Endothelial cell of umbilical vein (primary cell): ENCODE data around the gene GALNT13. TPM values are rescaled to one million over a fixed set of nuclear protein-coding genes. Genes with fewer than 3 reads are reported as not detected.

ENCODE experiments used
- BruUV-seq: library from RNA; stranded (reverse); fragments of 400-500 nt; replicated peaks from 2 replicates; lab custom pipeline; 2021; lab: Mats Ljungman, UMichigan
- CTCF ChIA-PET: fragments of 300-600, 350-600 bp; sonication (Branson Sonifier 250); formaldehyde crosslinking; loops from one replicate; lab custom pipeline; 2021; ENCODE audit warnings: antibody characterized with exemption, inconsistent platforms; lab: Charles Lee
- POLR2A ChIA-PET: fragments of 300-600, 350-600 bp; sonication (Branson Sonifier 250); formaldehyde crosslinking; loops from one replicate; lab custom pipeline; 2021; ENCODE audit warnings: antibody characterized with exemption, inconsistent platforms; lab: Charles Lee
- DNase-seq: peaks from one replicate; pipeline ENCODE4 v3.0.0-alpha.2; 2011; ENCODE audit warnings: low read depth, low spot score
- FAIRE-seq: peaks from 2 replicates; lab custom pipeline; 2011; peaks lifted over from hg19 to GRCh38; lab: Jason Lieb, UNC
- H2AFZ ChIP-seq: 2 replicates; pipeline ENCODE4 v1.6.0; 2012; ENCODE audit warnings: low read depth, low read length, control low read depth, inconsistent platforms
- H3K27ac ChIP-seq: 2 replicates; pipeline ENCODE4 v1.5.1; 2011; ENCODE audit warnings: low read depth, mild to moderate bottlenecking, control low read depth, low read length, moderate library complexity; ENCODE audit not compliant: insufficient read depth
- H3K27me3 ChIP-seq, 2 experiments: 2 replicates each; pipeline versions ENCODE4 v1.6.0 to v1.6.1; 2011; ENCODE audit warnings: low read length in 2 of 2, mixed read lengths in 1 of 2; ENCODE audit not compliant: control insufficient read depth in 2 of 2, insufficient read depth in 2 of 2
- H3K36me3 ChIP-seq, 2 experiments: 2 replicates in 1 of 2; 3 replicates in 1 of 2; pipeline ENCODE4 v1.5.1; 2011; ENCODE audit warnings: low read length in 2 of 2, mild to moderate bottlenecking in 1 of 2, moderate library complexity in 1 of 2; ENCODE audit not compliant: control insufficient read depth in 2 of 2, insufficient read depth in 2 of 2; ENCODE audit errors: extremely low read depth in 1 of 2
- H3K4me1 ChIP-seq: 3 replicates; pipeline ENCODE4 v1.5.1; 2011; ENCODE audit warnings: mild to moderate bottlenecking, low read length; ENCODE audit not compliant: control insufficient read depth, insufficient read depth; ENCODE audit errors: extremely low read depth
- H3K4me2 ChIP-seq: 2 replicates; pipeline ENCODE4 v1.6.1; 2011; ENCODE audit warnings: low read length, control low read depth, mixed read lengths; ENCODE audit not compliant: insufficient read depth
- H3K4me3 ChIP-seq, 3 experiments: fragments of 200-600 bp in 1 of 3; sonication (generic), shearing (Covaris generic) in 1 of 3; replicated peaks in 1 of 3; 2 replicates each; pipeline ENCODE4 v1.5.1; 2011 to 2016; ENCODE audit warnings: control low read depth in 3 of 3, low read length in 3 of 3, mild to moderate bottlenecking in 2 of 3, inconsistent platforms in 1 of 3, low read depth in 1 of 3, moderate library complexity in 1 of 3; ENCODE audit not compliant: insufficient read depth in 1 of 3
- H3K79me2 ChIP-seq: 2 replicates; pipeline ENCODE4 v1.6.0; 2012; ENCODE audit warnings: low read length, inconsistent platforms; ENCODE audit not compliant: control insufficient read depth, insufficient read depth
- H3K9ac ChIP-seq: replicated peaks from 2 replicates; pipeline ENCODE3; 2011; ENCODE audit warnings: low read length, control low read depth; ENCODE audit not compliant: insufficient read depth; ENCODE audit errors: extremely low read depth
- H3K9me1 ChIP-seq: replicated peaks from 3 replicates; pipeline ENCODE4 v1.6.0; 2011; ENCODE audit warnings: mild to moderate bottlenecking, low read length; ENCODE audit not compliant: control insufficient read depth, insufficient read depth; ENCODE audit errors: extremely low read depth
- H3K9me3 ChIP-seq: replicated peaks from 2 replicates; pipeline ENCODE4 v1.5.1; 2012; ENCODE audit warnings: low read length, inconsistent platforms; ENCODE audit not compliant: control insufficient read depth, insufficient read depth
- H4K20me1 ChIP-seq: replicated peaks from 2 replicates; pipeline ENCODE3; 2011; ENCODE audit warnings: mild to moderate bottlenecking, low read length; ENCODE audit not compliant: control insufficient read depth, insufficient read depth; ENCODE audit errors: extremely low read depth
- CTCF ChIP-seq, 2 donors: IDR thresholded peaks; 1 replicate in 1 of 2; 2 replicates in 1 of 2; pipeline ENCODE4 v1.5.1; 2011; ENCODE audit warnings: low read length in 2 of 2, mild to moderate bottlenecking in 2 of 2, moderate library complexity in 2 of 2, control low read depth in 1 of 2, inconsistent platforms in 1 of 2, low read depth in 1 of 2; ENCODE audit not compliant: insufficient read depth in 1 of 2; ENCODE audit errors: extremely low read depth in 1 of 2
- EZH2 ChIP-seq: IDR thresholded peaks from 2 replicates; pipeline ENCODE4 v1.6.1; 2012; ENCODE audit warnings: borderline replicate concordance, low read depth, mild to moderate bottlenecking, moderate library complexity, low read length, inconsistent platforms; ENCODE audit not compliant: severe bottlenecking
- FOS ChIP-seq: IDR thresholded peaks from 2 replicates; pipeline ENCODE4 v1.6.1; 2011; ENCODE audit warnings: mild to moderate bottlenecking, low read length, moderate library complexity, borderline replicate concordance; ENCODE audit not compliant: insufficient read depth
- GATA2 ChIP-seq: IDR thresholded peaks from 2 replicates; pipeline ENCODE4 v1.7.0; 2011; ENCODE audit warnings: low read depth, mild to moderate bottlenecking, moderate library complexity, mixed read lengths, low read length; ENCODE audit not compliant: insufficient read length, insufficient read depth
- JUN ChIP-seq: IDR thresholded peaks from 2 replicates; pipeline ENCODE4 v1.6.1; 2011; ENCODE audit warnings: borderline replicate concordance, low read depth; ENCODE audit not compliant: insufficient read length, insufficient read depth
- MAX ChIP-seq: IDR thresholded peaks from 2 replicates; pipeline ENCODE4 v1.6.1; 2011; ENCODE audit not compliant: insufficient read depth, insufficient read length
- MYC ChIP-seq: IDR thresholded peaks from one replicate; pipeline ENCODE4 v1.6.1; 2011; ENCODE audit warnings: mild to moderate bottlenecking, low read depth, low read length
- POLR2A ChIP-seq: IDR thresholded peaks from 2 replicates; pipeline ENCODE4 v1.6.1; 2012; ENCODE audit warnings: low read depth, mild to moderate bottlenecking, control low read depth, low read length
- POLR2AphosphoS5 ChIP-seq: IDR thresholded peaks from 2 replicates; pipeline ENCODE4 v1.6.1; 2012; ENCODE audit warnings: low read depth, mild to moderate bottlenecking, control low read depth, low read length, moderate library complexity; ENCODE audit not compliant: insufficient read depth
- dilution Hi-C: fragments of 300-500 bp; cut with MboI; formaldehyde crosslinking; loops from one replicate; pipeline ENCODE4 v1.15.0; 2019; ENCODE audit warnings: low sequenced_read_pairs; ENCODE audit not compliant: extremely low pct_ligation_motif_present
- intact Hi-C: fragments of 100-400 bp; cut with micrococcal nuclease; formaldehyde crosslinking; loops from one replicate; pipeline ENCODE4 v1.10.0; 2022
- polyA plus RNA-seq, 4 experiments: library from polyadenylated mRNA; depleted of rRNA in 3 of 4; stranded (reverse) in 3 of 4; unstranded in 1 of 4; fragments of >200 nt; gene quantifications; 2 replicates each; pipeline versions ENCODE4 v1.2.1 to v1.2.3, GENCODE V29; 2011 to 2012; ENCODE audit warnings: missing spikeins in 1 of 4
- total RNA-seq: library from RNA; stranded (reverse); gene quantifications from 2 replicates; pipeline ENCODE4 v1.2.3, GENCODE V29; 2021

Gene GALNT13
- total and polyA plus RNA-seq, 2 donors (not counting 3 experiments of a cell fraction or from before 2014, with no cell fraction given), result 0.06 TPM; not detected in 1

GRCh38 chr2:154439156-154439555 is 567.4 kb downstream of the GALNT13 start:
- Histone ChIP-seq H3K4me3 (no peak overlapping the region), H3K4me1 (no peaks in the 10 kb centered on the region), H3K4me2 (no peak overlapping the region), H4K20me1 (no peaks in the 10 kb centered on the region), H2AFZ (no peak overlapping the region), H3K36me3 (no peaks in the 10 kb centered on the region), H3K27me3 (no peaks in the 10 kb centered on the region), H3K79me2 (no peaks in the 10 kb centered on the region), H3K27ac (no peak overlapping the region), H3K9me3 (no peaks in the 10 kb centered on the region), H3K9me1 (no peaks in the 10 kb centered on the region), H3K9ac (no peak overlapping the region)
- DNase-seq (no peak), FAIRE-seq (peak; percentile 72)
- BruUV-seq, result no TSS peak
- POLR2A ChIA-PET, result no interaction called here
- CTCF ChIA-PET, result interaction anchor here (0.5 to 2.3 kb wide), 6 partner anchors 10 to 1484 kb away, joined by 3 to 18 read pairs (median 6); no protein-coding TSS in a partner anchor
- dilution Hi-C loops (no loop called here), intact Hi-C loops (no loop called here)
- TF ChIP-seq MAX, result no peak

- Histone ChIP-seq H4K20me1 (no peaks in the 10 kb centered on the region), H3K4me1 (no peaks in the 10 kb centered on the region), H3K9ac (no peak overlapping the region), H3K79me2 (no peaks in the 10 kb centered on the region), H2AFZ (no peak overlapping the region), H3K4me2 (no peak overlapping the region), H3K4me3 (no peak overlapping the region), H3K9me3 (no peaks in the 10 kb centered on the region), H3K9me1 (no peaks in the 10 kb centered on the region), H3K36me3 (no peaks in the 10 kb centered on the region), H3K27me3 (no peaks in the 10 kb centered on the region), H3K27ac (no peak overlapping the region)
- intact Hi-C loops (no loop called here), dilution Hi-C loops (no loop called here)
- ChIA-PET CTCF (no interaction called here), POLR2A (no interaction called here)
- DNase-seq (no peak), FAIRE-seq (no peak)
- no TSS peak for BruUV-seq
- TF ChIP-seq POLR2A (no peak), POLR2AphosphoS5 (no peak), JUN (no peak), CTCF (IDR thresholded peaks at IDR 0.05; ENCODE audit: extremely low read depth in 1 of 2, insufficient read depth in 1 of 2, low read depth in 1 of 2, low read length in 2 of 2) (no peak), GATA2 (no peak), FOS (no peak), EZH2 (no peak), MYC (no peak), MAX (no peak)
Observed at GRCh38 chr2:154443919-154444318, 572.2 kb downstream of the GALNT13 start.
